Psoas muscle (tissue), 8 donors: ENCODE results near the gene MYRIP. TPM values are rescaled to one million over a fixed set of nuclear protein-coding genes. Genes with fewer than 3 reads are reported as not detected.
A peak's percentile ranks its signal among the peaks of the same experiment; 100 is the strongest.

Experiments used
- ATAC-seq, 4 donors: fragments of 200-7000 bp; cut with Tn5 transposase; one replicate each; pipeline ENCODE4 v1.9.1; 2020; ENCODE audit warnings: moderate library complexity in 3 of 4, mild to moderate bottlenecking in 2 of 4
- DNase-seq, 2 donors: peaks; one replicate each; pipeline ENCODE4 v3.0.0-alpha.2; 2020
- H3K27ac ChIP-seq: fragments of 200-600 bp; one replicate; pipeline ENCODE4 v1.8.0; 2022
- H3K27me3 ChIP-seq, 3 donors: fragments of 200-600 bp in 1 of 3; one replicate each; pipeline versions ENCODE4 v1.6.1 to v1.8.0; 2013 to 2022; ENCODE audit warnings: low read length in 2 of 3, mild to moderate bottlenecking in 2 of 3, moderate library complexity in 1 of 3; ENCODE audit not compliant: insufficient read depth in 3 of 3
- H3K36me3 ChIP-seq, 2 donors: fragments of 200-600 bp in 1 of 2; one replicate each; pipeline versions ENCODE4 v1.6.1 to v1.8.0; 2013 to 2022; ENCODE audit warnings: low read depth in 1 of 2, mild to moderate bottlenecking in 1 of 2, moderate library complexity in 1 of 2; ENCODE audit not compliant: insufficient read depth in 1 of 2
- H3K4me1 ChIP-seq: fragments of 200-600 bp; one replicate; pipeline ENCODE4 v1.8.0; 2022
- H3K4me3 ChIP-seq: fragments of 200-600 bp; one replicate; pipeline ENCODE4 v1.8.0; 2022; ENCODE audit warnings: mild to moderate bottlenecking
- H3K9me3 ChIP-seq: fragments of 200-600 bp; one replicate; pipeline ENCODE4 v1.8.0; 2022
- WGBS, 3 donors: extraction: QIAGEN DNeasy Blood & Tissue Kit; methylation state at CpG; one replicate each; pipeline versions ENCODE4 v1.1.6 to v1.1.7; 2013; 5-methylcytosine and 5-hydroxymethylcytosine counted together
- intact Hi-C, 2 donors: fragments of 100-400 bp; cut with DNase I; formaldehyde crosslinking; loops; one replicate each; pipeline versions ENCODE4 v1.11.0 to v1.14.2; 2022
- polyA plus RNA-seq, 3 donors: library from polyadenylated mRNA; stranded (reverse); fragments of 200-250 nt; gene quantifications; one replicate each; pipeline ENCODE4 v1.2.3, GENCODE V29; 2013
- total RNA-seq, 4 donors: library from RNA; stranded (reverse); fragmentation: NEBNext Ultra II Directional in 2 of 4; extraction: Animal tissue kit (Norgen Biotek cat#: 25700) in 2 of 4; gene quantifications; one replicate each; pipeline versions ENCODE4 v1.2.1 to v1.2.4, GENCODE V29; 2021 to 2023
- TF ChIP-seq, protein P1 (sequence below): fragments of 200-600 bp; IDR thresholded peaks from one replicate; pipeline ENCODE4 v1.8.0; 2022; ENCODE audit warnings: antibody characterized with exemption
- donor health status: healthy with polysubstance abuse.
- donor health status: DM: no; HTN: no; CAD: no; lungs with moderate emphysema.
- donor health status: Bipolar disorder and iron deficiency.
- donor health status: healthy.
- donor health status: DM: yes; HTN: yes; CAD: no.
- donor health status: DM: no; HTN: no; CAD: no.
- donor health status: DM: no; HTN: no; CAD: no.
- donor health status: DM: yes; HTN: yes; CAD: no.

MYRIP gene
- total and polyA plus RNA-seq, 7 donors = 0.35 to 2.8 (median 1.1) TPM

DNA sequence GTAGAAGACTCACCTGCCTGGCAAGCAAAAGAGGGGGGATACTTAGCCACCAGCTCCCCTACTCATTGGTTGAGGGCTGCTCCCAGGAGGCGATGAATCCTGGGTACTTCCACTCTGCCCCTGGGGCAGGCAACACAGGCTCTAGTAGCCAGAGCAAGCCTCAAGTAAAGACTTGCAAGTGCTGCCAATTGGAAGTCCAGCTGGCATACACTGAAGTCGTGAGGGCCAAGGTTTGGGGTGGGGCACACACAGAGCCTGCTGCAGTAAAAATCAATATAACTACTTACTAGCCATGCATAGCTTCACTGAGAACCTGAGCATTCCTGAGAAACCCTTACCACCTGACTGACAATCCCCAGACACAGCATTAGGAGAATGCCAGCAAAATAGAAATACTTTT lies 377.1 kb downstream of the MYRIP start:
- intact Hi-C loops = no loop called here
- Histone ChIP-seq H3K9me3 (no peaks in the 10 kb centered on the region), H3K36me3 (no peaks in the 10 kb centered on the region), H3K27ac (no peak overlapping the region), H3K4me1 (peaks cover 16% of the 10 kb centered on the region), H3K27me3 (no peaks in the 10 kb centered on the region), H3K4me3 (no peak overlapping the region)
- WGBS, 3 donors = 24 to 36% (median 26%) methylated on average over 2 of the region's 2 CpGs
- ATAC-seq (peak in 1 of 4 donors; percentile 54), DNase-seq (no peak)
- TF ChIP-seq, protein P1, sequence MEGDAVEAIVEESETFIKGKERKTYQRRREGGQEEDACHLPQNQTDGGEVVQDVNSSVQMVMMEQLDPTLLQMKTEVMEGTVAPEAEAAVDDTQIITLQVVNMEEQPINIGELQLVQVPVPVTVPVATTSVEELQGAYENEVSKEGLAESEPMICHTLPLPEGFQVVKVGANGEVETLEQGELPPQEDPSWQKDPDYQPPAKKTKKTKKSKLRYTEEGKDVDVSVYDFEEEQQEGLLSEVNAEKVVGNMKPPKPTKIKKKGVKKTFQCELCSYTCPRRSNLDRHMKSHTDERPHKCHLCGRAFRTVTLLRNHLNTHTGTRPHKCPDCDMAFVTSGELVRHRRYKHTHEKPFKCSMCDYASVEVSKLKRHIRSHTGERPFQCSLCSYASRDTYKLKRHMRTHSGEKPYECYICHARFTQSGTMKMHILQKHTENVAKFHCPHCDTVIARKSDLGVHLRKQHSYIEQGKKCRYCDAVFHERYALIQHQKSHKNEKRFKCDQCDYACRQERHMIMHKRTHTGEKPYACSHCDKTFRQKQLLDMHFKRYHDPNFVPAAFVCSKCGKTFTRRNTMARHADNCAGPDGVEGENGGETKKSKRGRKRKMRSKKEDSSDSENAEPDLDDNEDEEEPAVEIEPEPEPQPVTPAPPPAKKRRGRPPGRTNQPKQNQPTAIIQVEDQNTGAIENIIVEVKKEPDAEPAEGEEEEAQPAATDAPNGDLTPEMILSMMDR = no peak

GRCh38 chr3:40187945-40188344 lies 378.5 kb downstream of the MYRIP start:
- Histone ChIP-seq H3K27ac (no peak overlapping the region), H3K4me3 (no peak overlapping the region), H3K9me3 (no peaks in the 10 kb centered on the region), H3K27me3 (no peaks in the 10 kb centered on the region), H3K36me3 (no peaks in the 10 kb centered on the region), H3K4me1 (peaks cover 16% of the 10 kb centered on the region)
- 21 to 45% (median 38%) methylated on average over 3 of the region's 3 CpGs for WGBS, 3 donors
- TF ChIP-seq, protein P1 = no peak
- ATAC-seq (peak in 2 of 4 donors; percentile 14 to 21), DNase-seq (no peak)
- intact Hi-C loops = no loop called here

- DNase-seq (no peak), ATAC-seq (peak; percentile 61 to 82 (median 72))
- intact Hi-C loops = no loop called here
- H3K4me1 ChIP-seq = peaks cover 16% of the 10 kb centered on the region
- H3K27ac ChIP-seq = no peak overlapping the region
- no peak overlapping the region for H3K4me3 ChIP-seq
- WGBS, 3 donors = 18 to 57% (median 31%) methylated on average over 3 of the region's 3 CpGs
- no peaks in the 10 kb centered on the region for H3K9me3 ChIP-seq
- H3K27me3 ChIP-seq = no peaks in the 10 kb centered on the region
- TF ChIP-seq, protein P1 = no peak
- H3K36me3 ChIP-seq = no peaks in the 10 kb centered on the region
These were observed 379.7 kb downstream of the MYRIP start for GRCh38 chr3:40189118-40189517.

DNA sequence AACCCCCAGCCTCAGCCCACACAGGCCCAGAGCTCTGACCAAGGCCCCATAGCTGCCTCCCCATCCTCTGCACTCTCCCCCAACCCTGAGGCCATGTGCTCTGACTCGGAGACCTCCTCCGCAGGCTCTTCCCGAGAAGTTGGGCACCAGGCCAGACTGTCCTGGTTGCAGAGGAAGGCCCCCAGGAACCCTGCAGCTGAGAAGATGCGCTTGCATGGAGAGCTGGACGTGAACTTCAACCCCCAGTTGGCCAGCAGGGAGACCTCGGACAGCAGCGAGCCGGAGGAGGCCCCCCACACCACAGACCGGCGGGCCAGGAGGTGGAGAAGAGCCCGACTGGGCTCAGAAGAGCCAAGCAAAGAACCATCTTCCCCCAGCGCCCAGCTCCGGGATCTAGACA lies 380.6 kb downstream of the MYRIP start:
- H3K36me3 ChIP-seq = no peaks in the 10 kb centered on the region
- H3K4me1 ChIP-seq = peaks cover 16% of the 10 kb centered on the region
- 78 to 87% (median 81%) methylated on average over 13 of the region's 13 CpGs for WGBS, 3 donors
- TF ChIP-seq, protein P1 = no peak
- H3K9me3 ChIP-seq = no peaks in the 10 kb centered on the region
- no peak for DNase-seq
- no peaks in the 10 kb centered on the region for H3K27me3 ChIP-seq
- ATAC-seq = no peak
- H3K27ac ChIP-seq = no peak overlapping the region
- H3K4me3 ChIP-seq = no peak overlapping the region
- intact Hi-C loops = no loop called here

- ATAC-seq (no peak), DNase-seq (no peak)
- WGBS, 3 donors = 96 to 97% (median 97%) methylated on average over 1 of the region's 1 CpG
- intact Hi-C loops = no loop called here
- H3K4me1 ChIP-seq = peaks cover 16% of the 10 kb centered on the region
- TF ChIP-seq, protein P1 = no peak
- no peaks in the 10 kb centered on the region for H3K36me3 ChIP-seq
- no peak overlapping the region for H3K27ac ChIP-seq
- H3K9me3 ChIP-seq = no peaks in the 10 kb centered on the region
- H3K4me3 ChIP-seq = no peak overlapping the region
- no peaks in the 10 kb centered on the region for H3K27me3 ChIP-seq
These were observed 381.8 kb downstream of the MYRIP start for GRCh38 chr3:40191251-40191650.
